ENCODE results near the gene PPFIBP2. TPM values are rescaled to one million over a fixed set of nuclear protein-coding genes. Genes with fewer than 3 reads are reported as not detected.

The PPFIBP2 gene
- total and polyA plus RNA-seq, 8 donors = 28.1 to 153 (median 71.9) TPM

DNA sequence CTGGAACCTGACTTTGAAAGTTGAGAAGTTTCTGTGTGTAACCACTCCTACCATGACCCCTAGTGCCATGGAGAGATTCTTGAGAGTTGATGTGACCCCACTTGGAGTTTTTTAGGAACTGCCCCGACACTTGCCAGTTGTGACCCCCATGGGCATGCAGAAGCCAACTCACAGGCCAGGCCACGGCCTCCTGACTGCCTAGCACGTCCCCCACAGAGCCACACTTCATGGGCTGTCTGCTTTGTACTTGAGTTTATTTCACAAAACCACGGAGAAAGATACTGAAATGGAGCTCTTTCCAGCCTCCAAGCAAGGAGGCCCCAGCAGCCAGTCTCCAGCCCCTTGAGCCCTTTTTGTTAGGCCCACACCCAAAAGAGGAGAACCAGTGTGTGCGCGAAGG, 151.1 kb downstream of the PPFIBP2 start:
- Histone ChIP-seq H3K4me1 (peaks cover 0 to 9% (median 7%) of the 10 kb centered on the region in 4 donors), H3K27me3 (no peaks in the 10 kb centered on the region), H3K9me3 (no peaks in the 10 kb centered on the region), H3K4me3 (no peak overlapping the region), H3K36me3 (peaks cover 4 to 29% (median 19%) of the 10 kb centered on the region in 4 donors), H3K27ac (peak overlapping the region in 1 of 5 donors; percentile 16)
- DNase-seq = no peak
- intact Hi-C loops (cut with DNase I; ENCODE audit: low total_unique reads) = loop anchor here (5.0 kb wide), 1 partner anchor 98 kb away; no protein-coding TSS in a partner anchor
- 67 to 89% (median 71%) methylated on average over 6 of the region's 6 CpGs for WGBS, 5 donors
- TF ChIP-seq POLR2A (IDR thresholded peaks at IDR 0.05) (no peak), EP300 (IDR thresholded peaks at IDR 0.05) (no peak), POLR2AphosphoS5 (IDR thresholded peaks at IDR 0.05) (no peak)
- TF ChIP-seq, protein P1, sequence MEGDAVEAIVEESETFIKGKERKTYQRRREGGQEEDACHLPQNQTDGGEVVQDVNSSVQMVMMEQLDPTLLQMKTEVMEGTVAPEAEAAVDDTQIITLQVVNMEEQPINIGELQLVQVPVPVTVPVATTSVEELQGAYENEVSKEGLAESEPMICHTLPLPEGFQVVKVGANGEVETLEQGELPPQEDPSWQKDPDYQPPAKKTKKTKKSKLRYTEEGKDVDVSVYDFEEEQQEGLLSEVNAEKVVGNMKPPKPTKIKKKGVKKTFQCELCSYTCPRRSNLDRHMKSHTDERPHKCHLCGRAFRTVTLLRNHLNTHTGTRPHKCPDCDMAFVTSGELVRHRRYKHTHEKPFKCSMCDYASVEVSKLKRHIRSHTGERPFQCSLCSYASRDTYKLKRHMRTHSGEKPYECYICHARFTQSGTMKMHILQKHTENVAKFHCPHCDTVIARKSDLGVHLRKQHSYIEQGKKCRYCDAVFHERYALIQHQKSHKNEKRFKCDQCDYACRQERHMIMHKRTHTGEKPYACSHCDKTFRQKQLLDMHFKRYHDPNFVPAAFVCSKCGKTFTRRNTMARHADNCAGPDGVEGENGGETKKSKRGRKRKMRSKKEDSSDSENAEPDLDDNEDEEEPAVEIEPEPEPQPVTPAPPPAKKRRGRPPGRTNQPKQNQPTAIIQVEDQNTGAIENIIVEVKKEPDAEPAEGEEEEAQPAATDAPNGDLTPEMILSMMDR (IDR thresholded peaks at IDR 0.05) = no peak

DNA sequence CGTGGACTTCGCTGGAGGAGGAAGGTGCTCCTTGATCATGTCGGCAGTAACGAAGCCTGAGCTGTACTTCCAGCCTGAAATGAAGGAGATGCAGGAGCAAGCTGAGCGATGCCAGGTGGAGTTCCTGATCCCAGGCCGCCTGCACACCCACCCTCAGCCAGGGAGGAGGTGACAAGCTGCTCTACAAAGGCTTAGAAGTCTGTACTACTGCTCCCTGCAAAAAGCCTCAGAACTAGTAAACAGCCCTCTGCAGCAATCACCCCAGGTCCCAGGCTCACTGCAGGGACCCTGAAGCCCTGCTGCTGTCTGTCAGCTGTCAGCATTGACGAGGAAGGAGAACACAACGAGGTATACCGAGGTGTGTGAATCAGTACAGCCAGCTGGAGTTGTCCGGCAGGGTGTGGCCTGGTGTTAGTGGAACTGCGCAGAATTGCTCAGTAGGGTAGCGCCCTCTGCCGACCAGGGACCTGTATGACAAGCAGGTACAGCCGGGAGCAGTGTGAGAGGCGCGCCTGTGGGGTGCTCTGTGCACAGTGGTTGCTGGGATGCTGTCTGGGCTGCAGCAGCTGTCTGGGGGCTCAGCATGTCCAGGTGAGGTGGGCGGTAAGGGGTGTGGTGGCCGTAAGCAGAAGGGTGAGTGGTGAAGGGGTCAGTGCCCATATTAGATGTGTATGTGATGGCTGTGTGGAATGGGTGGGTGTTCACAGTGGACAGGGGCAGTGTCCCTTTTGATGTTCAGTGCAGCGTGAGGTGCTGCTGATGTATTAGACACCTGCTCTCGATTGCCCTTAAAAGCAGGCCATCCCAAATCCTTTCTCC, 151.9 kb downstream of the PPFIBP2 start:
- H3K27ac ChIP-seq = peak overlapping the region in 4 of 5 donors; percentile 16 to 60 (median 34)
- intact Hi-C loops (cut with DNase I; ENCODE audit: low total_unique reads) = loop anchor here (5.0 kb wide), 1 partner anchor 98 kb away; no protein-coding TSS in a partner anchor
- no peak for TF ChIP-seq EP300 (IDR thresholded peaks at IDR 0.05)
- TF ChIP-seq POLR2AphosphoS5 (IDR thresholded peaks at IDR 0.05) = peak in 1 of 3 donors; percentile 75
- TF ChIP-seq POLR2A (IDR thresholded peaks at IDR 0.05) = no peak
- TF ChIP-seq, protein P1 (IDR thresholded peaks at IDR 0.05) = peak in 6 of 7 experiments; percentile 52 to 97 (median 89)

DNA sequence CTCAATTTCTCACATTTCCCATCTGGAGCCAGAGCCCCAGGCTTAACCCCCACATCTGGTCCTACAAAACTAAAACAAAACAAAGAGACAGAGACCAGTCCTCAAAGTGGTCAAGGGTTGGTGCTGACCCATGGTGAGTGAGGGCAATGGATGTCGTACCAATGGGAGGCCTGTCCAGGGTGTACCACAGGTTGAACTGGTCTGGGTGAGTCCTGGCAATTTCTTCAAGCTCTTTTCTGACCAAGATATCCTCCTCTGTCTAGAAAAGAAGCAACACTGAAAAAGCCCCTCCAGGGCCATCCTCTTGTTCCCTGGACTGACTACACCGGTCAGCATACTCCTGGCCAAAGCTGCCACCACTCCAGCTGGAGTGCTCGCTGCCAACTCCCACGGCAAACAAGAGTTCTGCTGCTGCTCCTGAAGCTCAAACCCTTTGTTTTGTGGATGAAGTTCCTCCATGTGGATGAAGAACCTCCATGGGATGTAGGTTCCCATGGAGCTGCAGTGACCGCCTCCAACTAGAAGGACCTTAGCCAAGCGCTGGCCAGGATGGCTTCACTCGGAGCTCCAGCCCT, 152.6 kb downstream of the PPFIBP2 start:
- H3K36me3 ChIP-seq = peaks cover 4 to 29% (median 19%) of the 10 kb centered on the region in 4 donors
- no peaks in the 10 kb centered on the region for H3K27me3 ChIP-seq
- intact Hi-C loops (cut with DNase I; ENCODE audit: low total_unique reads) = loop anchor here (5.0 kb wide), 1 partner anchor 99 kb away; no protein-coding TSS in a partner anchor
- TF ChIP-seq, protein P1 (IDR thresholded peaks at IDR 0.05) = no peak
- TF ChIP-seq EP300 (IDR thresholded peaks at IDR 0.05) (no peak), POLR2AphosphoS5 (IDR thresholded peaks at IDR 0.05) (no peak), POLR2A (IDR thresholded peaks at IDR 0.05) (no peak)
- no peak overlapping the region for H3K27ac ChIP-seq
- WGBS, 5 donors = 67 to 83% (median 68%) methylated on average over 7 of the region's 7 CpGs
- no peaks in the 10 kb centered on the region for H3K9me3 ChIP-seq
- H3K4me3 ChIP-seq = no peak overlapping the region
- peaks cover 0 to 16% (median 8%) of the 10 kb centered on the region in 4 donors for H3K4me1 ChIP-seq
- no peak for DNase-seq

More for the DNA sequence above, 151.9 kb downstream of the PPFIBP2 start:
- Histone ChIP-seq H3K4me3 (no peak overlapping the region), H3K27me3 (no peaks in the 10 kb centered on the region), H3K4me1 (peaks cover 0 to 9% (median 8%) of the 10 kb centered on the region in 4 donors), H3K36me3 (peaks cover 4 to 29% (median 19%) of the 10 kb centered on the region in 4 donors), H3K9me3 (no peaks in the 10 kb centered on the region)
- 36 to 45% (median 38%) methylated on average over 18 to 20 of the region's 20 CpGs for WGBS, 5 donors
- peak; percentile 92 to 93 for DNase-seq

DNA sequence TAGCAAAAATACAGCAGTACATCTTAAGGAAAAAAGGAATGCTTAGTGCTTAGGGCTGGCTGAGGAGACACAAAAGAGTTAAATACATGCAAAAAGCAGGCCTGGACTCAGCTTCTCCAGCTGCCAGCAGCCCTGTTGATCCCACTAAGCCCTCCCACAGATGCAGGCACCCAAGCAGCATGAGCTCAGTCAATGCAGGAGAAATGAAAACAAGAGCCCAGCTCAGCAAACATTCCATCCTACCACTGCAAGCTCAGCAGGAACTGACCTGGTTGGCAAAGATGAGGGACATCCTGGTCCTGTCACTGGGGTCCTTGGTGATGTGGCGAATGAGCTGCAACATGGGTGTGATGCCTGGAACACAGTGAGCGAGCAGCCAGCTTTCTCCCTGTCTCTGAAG, 153.7 kb downstream of the PPFIBP2 start:
- Histone ChIP-seq H3K4me3 (no peak overlapping the region), H3K4me1 (peaks cover 9 to 27% (median 16%) of the 10 kb centered on the region in 4 donors), H3K36me3 (peaks cover 4 to 29% (median 19%) of the 10 kb centered on the region in 4 donors), H3K9me3 (no peaks in the 10 kb centered on the region), H3K27me3 (peaks cover 0 to 4% (median 0%) of the 10 kb centered on the region in 3 donors), H3K27ac (no peak overlapping the region)
- intact Hi-C loops (cut with DNase I; ENCODE audit: low total_unique reads) = loop anchor here (5.0 kb wide), 1 partner anchor 100 kb away; no protein-coding TSS in a partner anchor
- 70 to 88% (median 86%) methylated on average over 2 of the region's 2 CpGs for WGBS, 5 donors
- DNase-seq = peak in 1 of 2 donors; percentile 51
- TF ChIP-seq EP300 (IDR thresholded peaks at IDR 0.05) = no peak
- TF ChIP-seq, protein P1 (IDR thresholded peaks at IDR 0.05) = no peak
- TF ChIP-seq POLR2AphosphoS5 (IDR thresholded peaks at IDR 0.05) = no peak
- TF ChIP-seq POLR2A (IDR thresholded peaks at IDR 0.05) = no peak

Measured in stomach (tissue), 9 donors.